K562 (cell line): ENCODE measurements around the gene SPINK4. TPM values are rescaled to one million over a fixed set of nuclear protein-coding genes. Genes with fewer than 3 reads are reported as not detected.

Experiments
- ADNP ChIP-seq: fragments of 200-800 bp; sonication (Bioruptor generic); IDR thresholded peaks from 2 replicates; pipeline ENCODE4 v1.6.1; 2016; ENCODE audit warnings: missing genetic modification characterization, missing compliant biosample characterization
- ATF3 ChIP-seq, 2 experiments: fragments of 450-650 bp in 1 of 2; sonication (generic) in 1 of 2; formaldehyde crosslinking in 1 of 2; IDR thresholded peaks in 1 of 2; conservative IDR thresholded peaks in 1 of 2; 2 replicates each; pipeline versions ENCODE4 v1.6.1 to v1.8.1; 2016 to 2023; ENCODE audit warnings: mild to moderate bottlenecking in 2 of 2, moderate library complexity in 2 of 2, inconsistent platforms in 1 of 2, missing genetic modification reagents in 1 of 2
- DPF2 ChIP-seq: fragments of 450-650 bp; IDR thresholded peaks from 2 replicates; pipeline ENCODE4 v1.6.1; 2016
- ELF1 ChIP-seq: fragments of 200-800 bp; sonication (Bioruptor generic); IDR thresholded peaks from 2 replicates; pipeline ENCODE4 v1.6.1; 2016; ENCODE audit warnings: missing genetic modification characterization, missing compliant biosample characterization
- ELF4 ChIP-seq: fragments of 450-650 bp; formaldehyde crosslinking; IDR thresholded peaks from 2 replicates; pipeline ENCODE4 v1.4.0; 2022; ENCODE audit warnings: missing genetic modification characterization
- GABPB2 ChIP-seq: fragments of 250-450 bp; sonication (Bioruptor Pico); conservative IDR thresholded peaks from 2 replicates; pipeline ENCODE4 v1.5.1; 2021; ENCODE audit warnings: mild to moderate bottlenecking
- GTF2A2 ChIP-seq: IDR thresholded peaks from 2 replicates; pipeline ENCODE4 v1.6.1; 2016; ENCODE audit warnings: mild to moderate bottlenecking, missing genetic modification characterization, missing compliant biosample characterization
- HDGF ChIP-seq: fragments of 450-650 bp; IDR thresholded peaks from 2 replicates; pipeline ENCODE4 v1.6.1; 2016
- KLF6 ChIP-seq: fragments of 250-450 bp; sonication (Bioruptor Pico); IDR thresholded peaks from 2 replicates; pipeline ENCODE4 v1.4.0; 2020; ENCODE audit warnings: mild to moderate bottlenecking, moderate library complexity, borderline replicate concordance
- LARP7 ChIP-seq: fragments of 450-650 bp; IDR thresholded peaks from 2 replicates; pipeline ENCODE4 v1.6.1; 2016
- MAFK ChIP-seq: IDR thresholded peaks from 2 replicates; pipeline ENCODE4 v1.6.1; 2011; ENCODE audit warnings: low read length, improper control_type of control experiment
- NCOA2 ChIP-seq, 2 experiments: fragments of 450-650 bp; IDR thresholded peaks; 2 replicates each; pipeline ENCODE4 v1.6.1; 2018; ENCODE audit warnings: mild to moderate bottlenecking in 2 of 2, moderate library complexity in 1 of 2; ENCODE audit not compliant: partially characterized antibody in 2 of 2
- NFE2 ChIP-seq: IDR thresholded peaks from 2 replicates; pipeline ENCODE4 v1.6.1; 2014; ENCODE audit warnings: antibody characterized with exemption, low read depth
- PHF20 ChIP-seq: fragments of 450-650 bp; IDR thresholded peaks from 2 replicates; pipeline ENCODE4 v1.6.1; 2018; ENCODE audit not compliant: partially characterized antibody
- PKNOX1 ChIP-seq: fragments of 450-650 bp; IDR thresholded peaks from 2 replicates; pipeline ENCODE4 v1.6.1; 2016
- SNRNP70 ChIP-seq: fragments of 200-400 bp; formaldehyde crosslinking; optimal IDR thresholded peaks from 2 replicates; pipeline ENCODE3; 2017; ENCODE audit warnings: low read depth, low read length
- STAG1 ChIP-seq: sonication (generic); formaldehyde crosslinking; IDR thresholded peaks from 2 replicates; pipeline ENCODE4 v1.5.0; 2020; ENCODE audit warnings: missing genetic modification reagents, borderline replicate concordance
- TAF1 ChIP-seq: IDR thresholded peaks from 2 replicates; pipeline ENCODE4 v1.6.1; 2011; ENCODE audit warnings: mild to moderate bottlenecking, low read length, moderate library complexity; ENCODE audit not compliant: insufficient read depth, control insufficient read depth, severe bottlenecking; ENCODE audit errors: extremely low read depth
- TCF7L2 ChIP-seq: fragments of 150-350 bp; IDR thresholded peaks from 2 replicates; pipeline ENCODE4 v1.6.1; 2016; ENCODE audit warnings: low read depth, mild to moderate bottlenecking, low read length, moderate library complexity
- TEAD1 ChIP-seq, 2 experiments: fragments of 450-650 bp in 1 of 2; sonication (generic) in 1 of 2; formaldehyde crosslinking; IDR thresholded peaks; 2 replicates each; pipeline versions ENCODE4 v1.4.0 to v1.8.0; 2020 to 2022; ENCODE audit warnings: mild to moderate bottlenecking in 2 of 2, missing genetic modification reagents in 1 of 2
- ZNF316 ChIP-seq: fragments of 450-650 bp; IDR thresholded peaks from 2 replicates; pipeline ENCODE4 v1.6.1; 2016
- polyA plus RNA-seq, 8 experiments: library from polyadenylated mRNA; depleted of rRNA in 4 of 8; stranded (reverse) in 5 of 8; unstranded in 3 of 8; fragments of >200 nt; fragmentation: Nextera tagmentation in 2 of 8; fragmentation: Illumina TruSeq in 1 of 8; extraction: Ambion mirVana in 2 of 8; extraction: Trizol in 1 of 8; gene quantifications; 2 replicates each; pipeline versions ENCODE4 v1.2.1 to v1.2.3, GENCODE V29; 2011 to 2014; ENCODE audit warnings: inconsistent platforms in 1 of 8, missing spikeins in 1 of 8
- total RNA-seq, 7 experiments: library from RNA; depleted of rRNA in 6 of 7; stranded (reverse); fragments of >200 nt in 6 of 7; fragmentation: Illumina TruSeq in 2 of 7; extraction: Trizol in 2 of 7; gene quantifications; 2 replicates each; pipeline versions ENCODE4 v1.2.1 to v1.2.3, GENCODE V29; 2011 to 2021; ENCODE audit warnings: low replicate concordance in 1 of 7
- TF ChIP-seq, protein P1 (sequence below): sonication (generic); formaldehyde crosslinking; IDR thresholded peaks from 2 replicates; pipeline ENCODE4 v1.8.0; 2022; ENCODE audit warnings: missing genetic modification reagents, mild to moderate bottlenecking, borderline replicate concordance
- TF ChIP-seq, protein P2 (sequence below): fragments of 450-650 bp; IDR thresholded peaks from 2 replicates; pipeline ENCODE4 v1.6.1; 2014; ENCODE audit warnings: low read depth, mild to moderate bottlenecking, moderate library complexity, borderline replicate concordance
- TF ChIP-seq, protein P3 (sequence below): fragments of 250-450 bp; sonication (Bioruptor Pico); IDR thresholded peaks from 2 replicates; pipeline ENCODE4 v1.4.0; 2020; ENCODE audit warnings: borderline replicate concordance

Gene SPINK4
- total and polyA plus RNA-seq, 9 of the 15 experiments (the other 6 are each of a cell fraction or from before 2014, with no cell fraction given), result 0.74 to 5.5 (median 2.1) TPM; not detected in 2

DNA sequence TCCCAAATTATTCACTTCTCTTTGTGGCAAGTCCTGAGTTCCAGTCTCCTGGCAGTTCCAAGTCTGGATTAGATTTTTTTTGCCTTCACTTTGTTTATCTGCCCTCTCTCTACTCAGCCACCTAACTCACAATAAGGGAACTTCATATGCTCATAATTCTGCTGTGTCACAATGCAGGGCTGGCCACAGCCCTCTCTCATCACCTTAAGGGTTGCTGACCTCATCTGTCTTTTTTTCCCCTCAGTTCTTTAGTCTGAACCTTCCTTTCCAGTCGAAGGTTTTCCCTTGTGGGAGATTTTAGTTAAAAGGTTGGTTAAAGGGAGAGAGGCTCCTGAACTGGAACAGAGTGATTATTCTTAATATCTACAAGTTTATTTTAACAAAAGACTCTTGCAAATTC is 20.4 kb downstream of the SPINK4 start (continued):
- TF ChIP-seq, protein P1, sequence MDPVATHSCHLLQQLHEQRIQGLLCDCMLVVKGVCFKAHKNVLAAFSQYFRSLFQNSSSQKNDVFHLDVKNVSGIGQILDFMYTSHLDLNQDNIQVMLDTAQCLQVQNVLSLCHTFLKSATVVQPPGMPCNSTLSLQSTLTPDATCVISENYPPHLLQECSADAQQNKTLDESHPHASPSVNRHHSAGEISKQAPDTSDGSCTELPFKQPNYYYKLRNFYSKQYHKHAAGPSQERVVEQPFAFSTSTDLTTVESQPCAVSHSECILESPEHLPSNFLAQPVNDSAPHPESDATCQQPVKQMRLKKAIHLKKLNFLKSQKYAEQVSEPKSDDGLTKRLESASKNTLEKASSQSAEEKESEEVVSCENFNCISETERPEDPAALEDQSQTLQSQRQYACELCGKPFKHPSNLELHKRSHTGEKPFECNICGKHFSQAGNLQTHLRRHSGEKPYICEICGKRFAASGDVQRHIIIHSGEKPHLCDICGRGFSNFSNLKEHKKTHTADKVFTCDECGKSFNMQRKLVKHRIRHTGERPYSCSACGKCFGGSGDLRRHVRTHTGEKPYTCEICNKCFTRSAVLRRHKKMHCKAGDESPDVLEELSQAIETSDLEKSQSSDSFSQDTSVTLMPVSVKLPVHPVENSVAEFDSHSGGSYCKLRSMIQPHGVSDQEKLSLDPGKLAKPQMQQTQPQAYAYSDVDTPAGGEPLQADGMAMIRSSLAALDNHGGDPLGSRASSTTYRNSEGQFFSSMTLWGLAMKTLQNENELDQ, result no peak
- TF ChIP-seq NFE2, result peak; percentile 74
- no peak for TF ChIP-seq TCF7L2
- TF ChIP-seq, protein P2, sequence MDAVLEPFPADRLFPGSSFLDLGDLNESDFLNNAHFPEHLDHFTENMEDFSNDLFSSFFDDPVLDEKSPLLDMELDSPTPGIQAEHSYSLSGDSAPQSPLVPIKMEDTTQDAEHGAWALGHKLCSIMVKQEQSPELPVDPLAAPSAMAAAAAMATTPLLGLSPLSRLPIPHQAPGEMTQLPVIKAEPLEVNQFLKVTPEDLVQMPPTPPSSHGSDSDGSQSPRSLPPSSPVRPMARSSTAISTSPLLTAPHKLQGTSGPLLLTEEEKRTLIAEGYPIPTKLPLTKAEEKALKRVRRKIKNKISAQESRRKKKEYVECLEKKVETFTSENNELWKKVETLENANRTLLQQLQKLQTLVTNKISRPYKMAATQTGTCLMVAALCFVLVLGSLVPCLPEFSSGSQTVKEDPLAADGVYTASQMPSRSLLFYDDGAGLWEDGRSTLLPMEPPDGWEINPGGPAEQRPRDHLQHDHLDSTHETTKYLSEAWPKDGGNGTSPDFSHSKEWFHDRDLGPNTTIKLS, result no peak
- TF ChIP-seq PHF20, result no peak
- peak; percentile 26; the same call in 1 of the 2 replicates for TF ChIP-seq PKNOX1
- TF ChIP-seq SNRNP70, result no peak
- no peak for TF ChIP-seq ELF4 (CRISPR knock-in tag)
- no peak for TF ChIP-seq GABPB2 (CRISPR knock-in tag)
- no peak for TF ChIP-seq ADNP (tag)
- TF ChIP-seq GTF2A2 (tag), result no peak
- TF ChIP-seq TAF1, result no peak
- no peak for TF ChIP-seq STAG1
- TF ChIP-seq MAFK, result peak; percentile 69
- TF ChIP-seq NCOA2 (IDR thresholded peaks at IDR 0.05; ENCODE audit: partially characterized antibody in 2 of 2), result no peak
- peak; percentile 66 for TF ChIP-seq ATF3 (IDR thresholded peaks at IDR 0.05)
- TF ChIP-seq ATF3 (CRISPR knock-in tag; conservative IDR thresholded peaks at IDR 0.05), result no peak
- no peak for TF ChIP-seq LARP7
- no peak for TF ChIP-seq KLF6 (CRISPR knock-in tag)
- no peak for TF ChIP-seq TEAD1 (CRISPR knock-in tag; IDR thresholded peaks at IDR 0.05)
- TF ChIP-seq HDGF, result no peak
- TF ChIP-seq, protein P3, sequence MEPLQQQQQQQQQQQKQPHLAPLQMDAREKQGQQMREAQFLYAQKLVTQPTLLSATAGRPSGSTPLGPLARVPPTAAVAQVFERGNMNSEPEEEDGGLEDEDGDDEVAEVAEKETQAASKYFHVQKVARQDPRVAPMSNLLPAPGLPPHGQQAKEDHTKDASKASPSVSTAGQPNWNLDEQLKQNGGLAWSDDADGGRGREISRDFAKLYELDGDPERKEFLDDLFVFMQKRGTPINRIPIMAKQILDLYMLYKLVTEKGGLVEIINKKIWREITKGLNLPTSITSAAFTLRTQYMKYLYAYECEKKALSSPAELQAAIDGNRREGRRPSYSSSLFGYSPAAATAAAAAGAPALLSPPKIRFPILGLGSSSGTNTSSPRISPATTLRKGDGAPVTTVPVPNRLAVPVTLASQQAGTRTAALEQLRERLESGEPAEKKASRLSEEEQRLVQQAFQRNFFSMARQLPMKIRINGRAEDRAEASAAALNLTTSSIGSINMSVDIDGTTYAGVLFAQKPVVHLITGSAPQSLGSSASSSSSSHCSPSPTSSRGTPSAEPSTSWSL (CRISPR knock-in tag), result no peak
- peak; percentile 40; the same call in 1 of the 2 replicates for TF ChIP-seq DPF2
- TF ChIP-seq ZNF316, result peak; percentile 92
- TF ChIP-seq ELF1 (tag), result no peak
